ENCODE data around the gene MYO19. TPM values are rescaled to one million over a fixed set of nuclear protein-coding genes. Genes with fewer than 3 reads are reported as not detected.

Gene MYO19
- total RNA-seq, 1 donor from 2014 or later = 65.9 TPM

GRCh38 chr17:36524428-36524876 is 10.2 kb downstream of the MYO19 start:
- Mint-ChIP-seq H3K9me3 (ENCODE audit: unreplicated experiment) (no peaks in the 10 kb centered on the region), H3K36me3 (ENCODE audit: unreplicated experiment) (peaks cover 48% of the 10 kb centered on the region), H3K27me3 (ENCODE audit: unreplicated experiment) (no peaks in the 10 kb centered on the region), H3K4me3 (ENCODE audit: unreplicated experiment) (no peak overlapping the region), H3K4me1 (ENCODE audit: unreplicated experiment) (no peaks in the 10 kb centered on the region), H3K27ac (ENCODE audit: unreplicated experiment) (no peak overlapping the region)
- TF ChIP-seq, protein P1, sequence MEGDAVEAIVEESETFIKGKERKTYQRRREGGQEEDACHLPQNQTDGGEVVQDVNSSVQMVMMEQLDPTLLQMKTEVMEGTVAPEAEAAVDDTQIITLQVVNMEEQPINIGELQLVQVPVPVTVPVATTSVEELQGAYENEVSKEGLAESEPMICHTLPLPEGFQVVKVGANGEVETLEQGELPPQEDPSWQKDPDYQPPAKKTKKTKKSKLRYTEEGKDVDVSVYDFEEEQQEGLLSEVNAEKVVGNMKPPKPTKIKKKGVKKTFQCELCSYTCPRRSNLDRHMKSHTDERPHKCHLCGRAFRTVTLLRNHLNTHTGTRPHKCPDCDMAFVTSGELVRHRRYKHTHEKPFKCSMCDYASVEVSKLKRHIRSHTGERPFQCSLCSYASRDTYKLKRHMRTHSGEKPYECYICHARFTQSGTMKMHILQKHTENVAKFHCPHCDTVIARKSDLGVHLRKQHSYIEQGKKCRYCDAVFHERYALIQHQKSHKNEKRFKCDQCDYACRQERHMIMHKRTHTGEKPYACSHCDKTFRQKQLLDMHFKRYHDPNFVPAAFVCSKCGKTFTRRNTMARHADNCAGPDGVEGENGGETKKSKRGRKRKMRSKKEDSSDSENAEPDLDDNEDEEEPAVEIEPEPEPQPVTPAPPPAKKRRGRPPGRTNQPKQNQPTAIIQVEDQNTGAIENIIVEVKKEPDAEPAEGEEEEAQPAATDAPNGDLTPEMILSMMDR (IDR thresholded peaks at IDR 0.05) = no peak
- peak; percentile 59 for DNase-seq (ENCODE audit: extremely low spot score, unreplicated experiment)

DNA sequence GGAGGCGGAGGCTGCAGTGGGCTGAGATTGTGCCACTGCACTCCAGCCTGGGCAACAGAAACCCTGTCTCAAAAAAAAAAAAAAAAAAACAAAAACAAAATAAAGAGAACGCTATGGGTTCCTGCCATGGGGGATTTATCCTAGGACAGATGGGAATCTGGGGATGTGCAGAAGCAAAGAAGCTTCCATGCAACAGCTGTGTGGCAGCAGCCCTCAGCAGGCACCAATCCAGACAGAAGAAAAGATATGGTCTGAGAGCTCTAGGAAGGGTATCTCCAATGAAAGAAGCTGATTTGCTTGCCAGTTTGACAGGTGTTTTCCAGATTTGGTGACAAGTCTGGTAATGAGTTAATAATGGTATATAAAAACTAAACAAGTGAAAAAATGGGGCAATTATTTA is 11.6 kb downstream of the MYO19 start:
- H3K4me3 Mint-ChIP-seq (ENCODE audit: unreplicated experiment) = no peak overlapping the region

DNA sequence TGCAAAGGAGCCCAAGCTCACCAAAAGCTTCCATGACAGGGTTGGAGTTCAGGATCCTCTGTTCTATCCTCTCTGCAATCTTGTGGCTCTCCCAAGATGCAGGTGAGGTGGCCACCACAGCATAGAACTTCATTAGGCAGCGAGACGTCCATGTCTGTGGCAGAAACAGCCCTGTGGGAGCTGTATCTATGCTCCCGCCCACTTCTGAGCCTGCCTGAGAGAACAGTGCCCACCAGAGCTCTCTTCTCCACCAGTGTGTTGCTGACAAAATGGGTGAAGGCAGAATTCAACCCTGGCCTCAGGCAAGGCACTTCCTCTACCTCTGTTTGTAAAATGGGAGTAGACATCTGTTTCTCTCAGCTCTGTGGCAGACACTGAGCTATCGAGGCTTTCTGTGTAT is 18.8 kb downstream of the MYO19 start:
- no peaks in the 10 kb centered on the region for H3K4me1 Mint-ChIP-seq (ENCODE audit: unreplicated experiment)
- DNase-seq (ENCODE audit: extremely low spot score, unreplicated experiment) = no peak
- no peak overlapping the region for H3K4me3 Mint-ChIP-seq (ENCODE audit: unreplicated experiment)
- H3K36me3 Mint-ChIP-seq (ENCODE audit: unreplicated experiment) = peaks cover 16% of the 10 kb centered on the region
- H3K9me3 Mint-ChIP-seq (ENCODE audit: unreplicated experiment) = no peaks in the 10 kb centered on the region
- H3K27ac Mint-ChIP-seq (ENCODE audit: unreplicated experiment) = no peak overlapping the region
- H3K27me3 Mint-ChIP-seq (ENCODE audit: unreplicated experiment) = no peaks in the 10 kb centered on the region
- TF ChIP-seq, protein P1 (IDR thresholded peaks at IDR 0.05) = no peak

More for the DNA sequence above, 11.6 kb downstream of the MYO19 start:
- DNase-seq (ENCODE audit: extremely low spot score, unreplicated experiment) = peak; percentile 32
- no peaks in the 10 kb centered on the region for H3K4me1 Mint-ChIP-seq (ENCODE audit: unreplicated experiment)
- TF ChIP-seq, protein P1 (IDR thresholded peaks at IDR 0.05) = no peak
- H3K27me3 Mint-ChIP-seq (ENCODE audit: unreplicated experiment) = no peaks in the 10 kb centered on the region
- H3K27ac Mint-ChIP-seq (ENCODE audit: unreplicated experiment) = no peak overlapping the region
- H3K36me3 Mint-ChIP-seq (ENCODE audit: unreplicated experiment) = peaks cover 43% of the 10 kb centered on the region
- no peaks in the 10 kb centered on the region for H3K9me3 Mint-ChIP-seq (ENCODE audit: unreplicated experiment)

GRCh38 chr17:36514856-36515255 is 19.8 kb downstream of the MYO19 start:
- H3K36me3 Mint-ChIP-seq (ENCODE audit: unreplicated experiment) = peaks cover 14% of the 10 kb centered on the region
- no peak for DNase-seq (ENCODE audit: extremely low spot score, unreplicated experiment)
- H3K9me3 Mint-ChIP-seq (ENCODE audit: unreplicated experiment) = no peaks in the 10 kb centered on the region
- no peak overlapping the region for H3K27ac Mint-ChIP-seq (ENCODE audit: unreplicated experiment)
- TF ChIP-seq, protein P1 (IDR thresholded peaks at IDR 0.05) = no peak
- no peaks in the 10 kb centered on the region for H3K27me3 Mint-ChIP-seq (ENCODE audit: unreplicated experiment)
- no peaks in the 10 kb centered on the region for H3K4me1 Mint-ChIP-seq (ENCODE audit: unreplicated experiment)
- no peak overlapping the region for H3K4me3 Mint-ChIP-seq (ENCODE audit: unreplicated experiment)

DNA sequence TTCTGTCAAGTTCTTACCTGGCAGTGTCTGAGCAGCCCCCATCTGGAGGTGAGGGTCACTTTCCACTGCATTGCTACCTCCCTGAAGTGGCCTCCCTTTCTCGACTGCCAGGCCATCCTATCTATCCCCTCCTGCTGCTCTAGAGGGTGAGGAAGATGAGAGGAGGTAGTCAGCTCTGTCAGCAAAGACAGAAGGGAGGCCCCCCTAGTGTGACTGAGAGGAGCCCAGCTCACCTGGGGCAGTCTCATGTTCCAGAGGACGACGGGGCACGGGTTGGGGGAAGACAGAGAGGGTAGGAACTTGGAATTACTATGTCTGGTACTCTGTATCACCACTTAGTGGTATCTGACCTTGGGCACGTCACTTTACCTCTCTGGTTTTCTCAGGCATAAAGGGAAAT is 22.0 kb downstream of the MYO19 start:
- no peaks in the 10 kb centered on the region for H3K27me3 Mint-ChIP-seq (ENCODE audit: unreplicated experiment)
- DNase-seq (ENCODE audit: extremely low spot score, unreplicated experiment) = no peak
- TF ChIP-seq, protein P1 (IDR thresholded peaks at IDR 0.05) = no peak
- no peak overlapping the region for H3K4me3 Mint-ChIP-seq (ENCODE audit: unreplicated experiment)
- H3K4me1 Mint-ChIP-seq (ENCODE audit: unreplicated experiment) = no peaks in the 10 kb centered on the region
- peaks cover 10% of the 10 kb centered on the region for H3K36me3 Mint-ChIP-seq (ENCODE audit: unreplicated experiment)
- no peak overlapping the region for H3K27ac Mint-ChIP-seq (ENCODE audit: unreplicated experiment)
- no peaks in the 10 kb centered on the region for H3K9me3 Mint-ChIP-seq (ENCODE audit: unreplicated experiment)

Measured in osteocyte (in vitro differentiated cells).